ENCODE results near the gene CACNG7.

GRCh38 chr19:53985863-53986262, 76.8 kb downstream of the CACNG7 start:
- TF ChIP-seq CTCF (IDR thresholded peaks at IDR 0.05; ENCODE audit: borderline replicate concordance, extremely low read depth, low read length, poor library complexity, severe bottlenecking) (no peak), EZH2 (IDR thresholded peaks at IDR 0.05; ENCODE audit: borderline replicate concordance, low read depth, low read length, severe bottlenecking) (no peak)
